Measurements from ENCODE around the gene ADCY3. TPM values are rescaled to one million over a fixed set of nuclear protein-coding genes. Genes with fewer than 3 reads are reported as not detected.
A peak's percentile ranks its signal among the peaks of the same experiment; 100 is the strongest.

Gene ADCY3
- total and polyA plus RNA-seq, 9 of the 15 experiments (the other 6 are each of a cell fraction or from before 2014, with no cell fraction given) = 1.5 to 54.8 (median 26.3) TPM

DNA sequence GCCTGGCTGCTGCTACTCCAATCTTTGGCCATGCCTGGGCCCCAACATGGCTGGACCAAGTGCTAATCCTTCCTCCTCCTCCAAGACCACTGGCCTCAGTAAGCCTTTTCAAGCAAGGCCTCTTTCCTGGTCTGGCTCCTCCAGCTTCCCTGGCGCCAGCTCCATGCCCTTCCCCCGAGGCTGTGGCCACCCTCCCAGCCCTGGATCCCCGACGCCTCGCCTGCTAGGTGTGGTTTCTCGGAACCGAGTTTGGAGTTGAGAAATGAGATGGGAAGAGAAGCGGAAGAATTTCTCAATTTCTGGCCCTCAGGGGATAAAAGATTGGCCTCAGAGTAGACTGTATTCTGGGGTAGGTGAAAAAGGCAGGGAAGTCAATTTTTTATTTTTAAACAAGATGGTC, 46.4 kb downstream of the ADCY3 start:
- H3K27me3 ChIP-seq (ENCODE audit: control insufficient read depth in 2 of 2, insufficient read depth in 2 of 2, low read length in 2 of 2) = no peaks in the 10 kb centered on the region
- ATAC-seq (no peak), FAIRE-seq (no peak), DNase-seq (ENCODE audit: extremely low read depth in 1 of 4, low spot score in 3 of 4) (no peak)
- H3K4me2 ChIP-seq (ENCODE audit: insufficient read depth, low read length) = no peak overlapping the region
- no TSS peak for BruUV-seq (replicated peaks)
- H2AFZ ChIP-seq (ENCODE audit: low read depth, low read length) = no peak overlapping the region
- no peaks in the 10 kb centered on the region for H3K9me3 ChIP-seq (replicated peaks; ENCODE audit: control insufficient read depth, insufficient read depth, low read depth, low read length)
- peaks cover 5% of the 10 kb centered on the region; the same call in 1 of the 2 replicates for H4K20me1 ChIP-seq (replicated peaks; ENCODE audit: control insufficient read depth, insufficient read depth, low read length)
- H3K4me3 ChIP-seq = no peak overlapping the region
- intact Hi-C loops (cut with micrococcal nuclease) = no loop called here
- CTCF ChIA-PET (ENCODE audit: low intra/inter-chr PET ratio) = no interaction called here
- H3K4me1 ChIP-seq (replicated peaks in 1 of 2; ENCODE audit: control insufficient read depth in 2 of 2, insufficient read depth in 2 of 2, low read length in 2 of 2) = peaks cover 0 to 15% of the 10 kb centered on the region in 2 experiments; a peak in 2 of 5 replicates
- WGBS (ENCODE audit: insufficient coverage, low coverage, missing lambda C conversion rate) = 76% methylated on average over 8 of the region's 8 CpGs
- no peaks in the 10 kb centered on the region for H3K9me1 ChIP-seq (ENCODE audit: control insufficient read depth, insufficient read depth, low read length)
- H3K36me3 ChIP-seq (ENCODE audit: control insufficient read depth, insufficient read depth, low read length) = peaks cover 17% of the 10 kb centered on the region; the same call in 2 of the 3 replicates
- POLR2A ChIA-PET = interaction anchor here (0.6 to 1.3 kb wide), 2 partner anchors 10 to 20 kb away, joined by 3 read pairs; no protein-coding TSS in a partner anchor
- H3K9ac ChIP-seq (ENCODE audit: insufficient read depth in 1 of 2, low read depth in 2 of 2, low read length in 2 of 2) = peak overlapping the region in 1 of 2 experiments; percentile 28; a peak in 1 of 4 replicates
- H3K79me2 ChIP-seq (ENCODE audit: control insufficient read depth, insufficient read depth, low read length) = no peaks in the 10 kb centered on the region
- no peak overlapping the region for H3K27ac ChIP-seq (ENCODE audit: extremely low read depth, low read depth, low read length)
- in situ Hi-C loops (cut with MboI) = no loop called here
- TF ChIP-seq, protein P1, sequence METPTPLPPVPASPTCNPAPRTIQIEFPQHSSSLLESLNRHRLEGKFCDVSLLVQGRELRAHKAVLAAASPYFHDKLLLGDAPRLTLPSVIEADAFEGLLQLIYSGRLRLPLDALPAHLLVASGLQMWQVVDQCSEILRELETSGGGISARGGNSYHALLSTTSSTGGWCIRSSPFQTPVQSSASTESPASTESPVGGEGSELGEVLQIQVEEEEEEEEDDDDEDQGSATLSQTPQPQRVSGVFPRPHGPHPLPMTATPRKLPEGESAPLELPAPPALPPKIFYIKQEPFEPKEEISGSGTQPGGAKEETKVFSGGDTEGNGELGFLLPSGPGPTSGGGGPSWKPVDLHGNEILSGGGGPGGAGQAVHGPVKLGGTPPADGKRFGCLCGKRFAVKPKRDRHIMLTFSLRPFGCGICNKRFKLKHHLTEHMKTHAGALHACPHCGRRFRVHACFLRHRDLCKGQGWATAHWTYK (CRISPR knock-in tag; IDR thresholded peaks at IDR 0.05) = no peak
- TF ChIP-seq, protein P2, sequence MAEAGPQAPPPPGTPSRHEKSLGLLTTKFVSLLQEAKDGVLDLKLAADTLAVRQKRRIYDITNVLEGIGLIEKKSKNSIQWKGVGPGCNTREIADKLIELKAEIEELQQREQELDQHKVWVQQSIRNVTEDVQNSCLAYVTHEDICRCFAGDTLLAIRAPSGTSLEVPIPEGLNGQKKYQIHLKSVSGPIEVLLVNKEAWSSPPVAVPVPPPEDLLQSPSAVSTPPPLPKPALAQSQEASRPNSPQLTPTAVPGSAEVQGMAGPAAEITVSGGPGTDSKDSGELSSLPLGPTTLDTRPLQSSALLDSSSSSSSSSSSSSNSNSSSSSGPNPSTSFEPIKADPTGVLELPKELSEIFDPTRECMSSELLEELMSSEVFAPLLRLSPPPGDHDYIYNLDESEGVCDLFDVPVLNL (CRISPR knock-in tag; IDR thresholded peaks at IDR 0.05; ENCODE audit: low read depth) = no peak
- TF ChIP-seq, protein P3, sequence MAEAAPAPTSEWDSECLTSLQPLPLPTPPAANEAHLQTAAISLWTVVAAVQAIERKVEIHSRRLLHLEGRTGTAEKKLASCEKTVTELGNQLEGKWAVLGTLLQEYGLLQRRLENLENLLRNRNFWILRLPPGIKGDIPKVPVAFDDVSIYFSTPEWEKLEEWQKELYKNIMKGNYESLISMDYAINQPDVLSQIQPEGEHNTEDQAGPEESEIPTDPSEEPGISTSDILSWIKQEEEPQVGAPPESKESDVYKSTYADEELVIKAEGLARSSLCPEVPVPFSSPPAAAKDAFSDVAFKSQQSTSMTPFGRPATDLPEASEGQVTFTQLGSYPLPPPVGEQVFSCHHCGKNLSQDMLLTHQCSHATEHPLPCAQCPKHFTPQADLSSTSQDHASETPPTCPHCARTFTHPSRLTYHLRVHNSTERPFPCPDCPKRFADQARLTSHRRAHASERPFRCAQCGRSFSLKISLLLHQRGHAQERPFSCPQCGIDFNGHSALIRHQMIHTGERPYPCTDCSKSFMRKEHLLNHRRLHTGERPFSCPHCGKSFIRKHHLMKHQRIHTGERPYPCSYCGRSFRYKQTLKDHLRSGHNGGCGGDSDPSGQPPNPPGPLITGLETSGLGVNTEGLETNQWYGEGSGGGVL (CRISPR knock-in tag; IDR thresholded peaks at IDR 0.05) = no peak
- TF ChIP-seq ETV6 (IDR thresholded peaks at IDR 0.05; ENCODE audit: borderline replicate concordance in 1 of 2, low read depth in 2 of 2, low read length in 1 of 2) (no peak), ETV6 (CRISPR knock-in tag; IDR thresholded peaks at IDR 0.05; ENCODE audit: borderline replicate concordance) (no peak), EZH2 (IDR thresholded peaks at IDR 0.05; ENCODE audit: borderline replicate concordance, low read depth, low read length) (no peak), NR1H2 (CRISPR knock-in tag; IDR thresholded peaks at IDR 0.05) (no peak), CSDE1 (IDR thresholded peaks at IDR 0.05) (no peak), ZNF436 (CRISPR knock-in tag; IDR thresholded peaks at IDR 0.05) (no peak), FUS (optimal IDR thresholded peaks at IDR 0.05; ENCODE audit: low read depth, low read length) (no peak), NFIX (CRISPR knock-in tag; IDR thresholded peaks at IDR 0.05; ENCODE audit: low read depth) (no peak), EWSR1 (IDR thresholded peaks at IDR 0.05; ENCODE audit: borderline replicate concordance, low read depth, partially characterized antibody) (no peak), ILK (tag; IDR thresholded peaks at IDR 0.05; ENCODE audit: borderline replicate concordance, low read depth) (no peak)
- TF ChIP-seq, protein P4, sequence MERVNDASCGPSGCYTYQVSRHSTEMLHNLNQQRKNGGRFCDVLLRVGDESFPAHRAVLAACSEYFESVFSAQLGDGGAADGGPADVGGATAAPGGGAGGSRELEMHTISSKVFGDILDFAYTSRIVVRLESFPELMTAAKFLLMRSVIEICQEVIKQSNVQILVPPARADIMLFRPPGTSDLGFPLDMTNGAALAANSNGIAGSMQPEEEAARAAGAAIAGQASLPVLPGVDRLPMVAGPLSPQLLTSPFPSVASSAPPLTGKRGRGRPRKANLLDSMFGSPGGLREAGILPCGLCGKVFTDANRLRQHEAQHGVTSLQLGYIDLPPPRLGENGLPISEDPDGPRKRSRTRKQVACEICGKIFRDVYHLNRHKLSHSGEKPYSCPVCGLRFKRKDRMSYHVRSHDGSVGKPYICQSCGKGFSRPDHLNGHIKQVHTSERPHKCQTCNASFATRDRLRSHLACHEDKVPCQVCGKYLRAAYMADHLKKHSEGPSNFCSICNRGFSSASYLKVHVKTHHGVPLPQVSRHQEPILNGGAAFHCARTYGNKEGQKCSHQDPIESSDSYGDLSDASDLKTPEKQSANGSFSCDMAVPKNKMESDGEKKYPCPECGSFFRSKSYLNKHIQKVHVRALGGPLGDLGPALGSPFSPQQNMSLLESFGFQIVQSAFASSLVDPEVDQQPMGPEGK (CRISPR knock-in tag; IDR thresholded peaks at IDR 0.05; ENCODE audit: borderline replicate concordance) = no peak
- TF ChIP-seq, protein P5, sequence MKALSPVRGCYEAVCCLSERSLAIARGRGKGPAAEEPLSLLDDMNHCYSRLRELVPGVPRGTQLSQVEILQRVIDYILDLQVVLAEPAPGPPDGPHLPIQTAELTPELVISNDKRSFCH (CRISPR knock-in tag; IDR thresholded peaks at IDR 0.05) = no peak
- TF ChIP-seq, protein P5 (tag; IDR thresholded peaks at IDR 0.05) = no peak
